ENCODE data around the gene DIDO1.

The DIDO1 gene

GRCh38 chr20:62843656-62844055 is 82.6 kb downstream of the DIDO1 start:
- TF ChIP-seq CTCF (IDR thresholded peaks at IDR 0.05; ENCODE audit: low read depth, low read length), result no peak
- no peak overlapping the region for H3K4me3 ChIP-seq (ENCODE audit: low read depth, low read length)

- H3K4me3 ChIP-seq (ENCODE audit: low read depth, low read length), result no peak overlapping the region
- TF ChIP-seq CTCF (IDR thresholded peaks at IDR 0.05; ENCODE audit: low read depth, low read length), result no peak
These were observed 84.5 kb downstream of the DIDO1 start for GRCh38 chr20:62841705-62842212.

- no peak overlapping the region for H3K4me3 ChIP-seq (ENCODE audit: low read depth, low read length)
- no peak for TF ChIP-seq CTCF (IDR thresholded peaks at IDR 0.05; ENCODE audit: low read depth, low read length)
These were observed 85.8 kb downstream of the DIDO1 start for GRCh38 chr20:62840244-62841197.

GRCh38 chr20:62839816-62840215 is 86.5 kb downstream of the DIDO1 start:
- H3K4me3 ChIP-seq (ENCODE audit: low read depth, low read length), result no peak overlapping the region
- no peak for TF ChIP-seq CTCF (IDR thresholded peaks at IDR 0.05; ENCODE audit: low read depth, low read length)

GRCh38 chr20:62839261-62839660 is 87.0 kb downstream of the DIDO1 start:
- no peak for TF ChIP-seq CTCF (IDR thresholded peaks at IDR 0.05; ENCODE audit: low read depth, low read length)
- H3K4me3 ChIP-seq (ENCODE audit: low read depth, low read length), result no peak overlapping the region

- no peak for TF ChIP-seq CTCF (IDR thresholded peaks at IDR 0.05; ENCODE audit: low read depth, low read length)
- no peak overlapping the region for H3K4me3 ChIP-seq (ENCODE audit: low read depth, low read length)
These were observed 88.0 kb downstream of the DIDO1 start for GRCh38 chr20:62838128-62838891.

- no peak overlapping the region for H3K4me3 ChIP-seq (ENCODE audit: low read depth, low read length)
- no peak for TF ChIP-seq CTCF (IDR thresholded peaks at IDR 0.05; ENCODE audit: low read depth, low read length)
These were observed 88.5 kb downstream of the DIDO1 start for GRCh38 chr20:62837790-62838127.
